Measurements from ENCODE around the gene MMAB.

The MMAB gene

GRCh38 chr12:109573029-109573913, at the start of gene MMAB, which contains the start of gene MVK:
Gene MMAB (minus strand): TSS chr12:109573504. CDS start chr12:109573480, 24 bp downstream.
Gene MVK (plus strand): TSS chr12:109573794. CDS start chr12:109574823, 1,029 bp downstream.
- peak; percentile 90 to 96 (median 95) for DNase-seq (ENCODE audit: low read depth in 3 of 3, low spot score in 1 of 3)

GRCh38 chr12:109621901-109622364, 48.6 kb upstream of the MMAB start:
- DNase-seq (ENCODE audit: low read depth in 3 of 3, low spot score in 1 of 3), result no peak

- DNase-seq (ENCODE audit: low read depth in 3 of 3, low spot score in 1 of 3), result no peak
These were observed 47.9 kb upstream of the MMAB start for GRCh38 chr12:109621211-109621694.

- DNase-seq (ENCODE audit: low read depth in 3 of 3, low spot score in 1 of 3), result no peak
These were observed 45.8 kb upstream of the MMAB start for GRCh38 chr12:109619002-109619604.

- DNase-seq (ENCODE audit: low read depth in 3 of 3, low spot score in 1 of 3), result no peak
These were observed 44.8 kb upstream of the MMAB start for GRCh38 chr12:109618082-109618481.

GRCh38 chr12:109617491-109617890, 44.2 kb upstream of the MMAB start:
- no peak for DNase-seq (ENCODE audit: low read depth in 3 of 3, low spot score in 1 of 3)

- no peak for DNase-seq (ENCODE audit: low read depth in 3 of 3, low spot score in 1 of 3)
These were observed 42.4 kb upstream of the MMAB start for GRCh38 chr12:109615556-109616229.

GRCh38 chr12:109613649-109614455, 40.5 kb upstream of the MMAB start:
- DNase-seq (ENCODE audit: low read depth in 3 of 3, low spot score in 1 of 3), result no peak

GRCh38 chr12:109612975-109613502, 39.7 kb upstream of the MMAB start:
- no peak for DNase-seq (ENCODE audit: low read depth in 3 of 3, low spot score in 1 of 3)

GRCh38 chr12:109612003-109612402, 38.7 kb upstream of the MMAB start:
- no peak for DNase-seq (ENCODE audit: low read depth in 3 of 3, low spot score in 1 of 3)

GRCh38 chr12:109611223-109611622, 37.9 kb upstream of the MMAB start:
- DNase-seq (ENCODE audit: low read depth in 3 of 3, low spot score in 1 of 3), result no peak

- no peak for DNase-seq (ENCODE audit: low read depth in 3 of 3, low spot score in 1 of 3)
These were observed 37.2 kb upstream of the MMAB start for GRCh38 chr12:109610523-109610922.

- no peak for DNase-seq (ENCODE audit: low read depth in 3 of 3, low spot score in 1 of 3)
These were observed 36.0 kb upstream of the MMAB start for GRCh38 chr12:109609342-109609741.

- no peak for DNase-seq (ENCODE audit: low read depth in 3 of 3, low spot score in 1 of 3)
These were observed 35.5 kb upstream of the MMAB start for GRCh38 chr12:109608793-109609192.

- DNase-seq (ENCODE audit: low read depth in 3 of 3, low spot score in 1 of 3), result no peak
These were observed 35.0 kb upstream of the MMAB start for GRCh38 chr12:109608270-109608669.

GRCh38 chr12:109607618-109608017, 34.3 kb upstream of the MMAB start:
- no peak for DNase-seq (ENCODE audit: low read depth in 3 of 3, low spot score in 1 of 3)

- no peak for DNase-seq (ENCODE audit: low read depth in 3 of 3, low spot score in 1 of 3)
These were observed 33.2 kb upstream of the MMAB start for GRCh38 chr12:109606320-109607028.

- DNase-seq (ENCODE audit: low read depth in 3 of 3, low spot score in 1 of 3), result no peak
These were observed 32.4 kb upstream of the MMAB start for GRCh38 chr12:109605599-109606228.

- DNase-seq (ENCODE audit: low read depth in 3 of 3, low spot score in 1 of 3), result no peak
These were observed 31.7 kb upstream of the MMAB start for GRCh38 chr12:109605016-109605415.

Measured in stimulated activated CD4-positive, alpha-beta T cell treated with anti-CD3 and anti-CD28 coated beads, TNF-alpha, amount 100 ng/mL, for 1 hour (primary cell).